Kidney (tissue), 14 donors: Measurements from ENCODE around the gene RBL2. TPM values are rescaled to one million over a fixed set of nuclear protein-coding genes. Genes with fewer than 3 reads are reported as not detected.

Experiments
- DNase-seq, 5 donors: peaks; one replicate each; pipeline ENCODE4 v3.0.0-alpha.2; 2013 to 2020
- FAIRE-seq: peaks from 2 replicates; lab custom pipeline; 2012; peaks lifted over from hg19 to GRCh38; lab: Jason Lieb, UNC
- H3K27ac ChIP-seq, 2 donors: one replicate each; pipeline ENCODE4 v1.7.0; 2013; ENCODE audit warnings: low read depth in 2 of 2, low read length in 2 of 2, inconsistent platforms in 1 of 2
- H3K27me3 ChIP-seq: one replicate; pipeline ENCODE4 v1.7.1; 2013; ENCODE audit warnings: low read length, inconsistent platforms; ENCODE audit not compliant: control insufficient read depth, insufficient read depth
- H3K36me3 ChIP-seq, 3 donors: one replicate each; pipeline versions ENCODE4 v1.7.0 to v1.7.1; 2013; ENCODE audit warnings: low read length in 3 of 3, control low read depth in 1 of 3, inconsistent platforms in 1 of 3; ENCODE audit not compliant: insufficient read depth in 3 of 3, control insufficient read depth in 2 of 3
- H3K4me1 ChIP-seq, 3 donors: one replicate each; pipeline versions ENCODE4 v1.7.0 to v1.7.1; 2013; ENCODE audit warnings: low read length in 3 of 3, inconsistent platforms in 1 of 3, low read depth in 1 of 3; ENCODE audit not compliant: control insufficient read depth in 2 of 3, insufficient read depth in 2 of 3
- H3K4me3 ChIP-seq, 3 donors: one replicate each; pipeline versions ENCODE4 v1.7.0 to v1.8.1; 2013; ENCODE audit warnings: low read length in 3 of 3, control low read depth in 1 of 3, inconsistent platforms in 1 of 3
- H3K9ac ChIP-seq, 3 donors: one replicate each; pipeline versions ENCODE4 v1.7.0 to v1.7.1; 2013; ENCODE audit warnings: low read length in 3 of 3, control low read depth in 1 of 3, inconsistent platforms in 1 of 3
- H3K9me3 ChIP-seq, 3 donors: one replicate each; pipeline versions ENCODE4 v1.7.0 to v1.7.1; 2013; ENCODE audit warnings: low read length in 3 of 3, control low read depth in 1 of 3, inconsistent platforms in 1 of 3; ENCODE audit not compliant: control insufficient read depth in 2 of 3, insufficient read depth in 1 of 3
- CTCF ChIP-seq: IDR thresholded peaks from 3 replicates; pipeline ENCODE4 v1.5.1; 2012; ENCODE audit warnings: mild to moderate bottlenecking, moderate library complexity, borderline replicate concordance; ENCODE audit not compliant: insufficient read depth; ENCODE audit errors: extremely low read depth
- intact Hi-C: fragments of 100-400 bp; cut with DNase I; formaldehyde crosslinking; loops from one replicate; pipeline ENCODE4 v1.11.1; 2022
- polyA plus RNA-seq: library from polyadenylated mRNA; stranded (reverse); fragments of 350-450 nt; fragmentation: Illumina TruSeq; extraction: RNeasy Lipid Tissue Mini Kit (QIAGEN cat#74804); gene quantifications from one replicate; pipeline ENCODE4 v1.2.3, GENCODE V29; 2014; ENCODE audit warnings: low read depth, low replicate concordance; ENCODE audit not compliant: insufficient read depth
- total RNA-seq: library from RNA; stranded (reverse); fragmentation: NEBNext Ultra II Directional; extraction: Animal tissue kit (Norgen Biotek cat#: 25700); gene quantifications from one replicate; pipeline ENCODE4 v1.2.1, GENCODE V29; 2021
- donor health status: control.
- donor health status: control.
- donor health status: control.
- donor health status: control.
- donor health status: control.
- donor health status: DM: yes; HTN: yes; CAD: no.
- donor health status: Normal renal cell carcinoma (clear cell type).

Gene RBL2
- total and polyA plus RNA-seq, 2 donors from 2014 or later, result 22.7 to 67.9 TPM

- H3K36me3 ChIP-seq, result no peaks in the 10 kb centered on the region
- peaks cover 0 to 3% (median 0%) of the 10 kb centered on the region in 3 donors for H3K4me1 ChIP-seq
- TF ChIP-seq CTCF, result no peak
- H3K9me3 ChIP-seq, result no peaks in the 10 kb centered on the region
- no peak overlapping the region for H3K9ac ChIP-seq
- H3K4me3 ChIP-seq, result no peak overlapping the region
- no peaks in the 10 kb centered on the region for H3K27me3 ChIP-seq
- peak overlapping the region; percentile 43 to 65 for H3K27ac ChIP-seq
- DNase-seq (no peak), FAIRE-seq (no peak)
- intact Hi-C loops, result no loop called here
Observed at GRCh38 chr16:53519417-53520091, 85.3 kb downstream of the RBL2 start.

- H3K27me3 ChIP-seq, result no peaks in the 10 kb centered on the region
- H3K9ac ChIP-seq, result no peak overlapping the region
- intact Hi-C loops, result no loop called here
- FAIRE-seq, result no peak
- DNase-seq, result peak in 1 of 5 donors; percentile 36
- H3K27ac ChIP-seq, result no peak overlapping the region
- H3K4me3 ChIP-seq, result no peak overlapping the region
- no peak for TF ChIP-seq CTCF
- no peaks in the 10 kb centered on the region for H3K36me3 ChIP-seq
- H3K9me3 ChIP-seq, result no peaks in the 10 kb centered on the region
- H3K4me1 ChIP-seq, result peaks cover 0 to 3% (median 0%) of the 10 kb centered on the region in 3 donors
Observed at GRCh38 chr16:53523126-53523804, 89.0 kb downstream of the RBL2 start.

- Histone ChIP-seq H3K4me1 (peaks cover 0 to 3% (median 0%) of the 10 kb centered on the region in 3 donors), H3K9ac (no peak overlapping the region), H3K36me3 (no peaks in the 10 kb centered on the region), H3K27me3 (no peaks in the 10 kb centered on the region), H3K9me3 (no peaks in the 10 kb centered on the region), H3K4me3 (no peak overlapping the region), H3K27ac (no peak overlapping the region)
- intact Hi-C loops, result no loop called here
- no peak for FAIRE-seq
- no peak for TF ChIP-seq CTCF
- DNase-seq, result no peak
Observed at GRCh38 chr16:53523971-53524548, 89.8 kb downstream of the RBL2 start.
